Heart right ventricle (tissue), 16 donors: Measurements from ENCODE around the gene ACSL6. TPM values are rescaled to one million over a fixed set of nuclear protein-coding genes. Genes with fewer than 3 reads are reported as not detected.

Source experiments
- ATAC-seq, 8 donors: fragments of 200-7000 bp; cut with Tn5 transposase; one replicate each; pipeline ENCODE4 v1.9.1; 2020; ENCODE audit warnings: mild to moderate bottlenecking in 8 of 8, moderate library complexity in 8 of 8, moderate number of reproducible peaks in 1 of 8
- DNase-seq, 2 donors: peaks; one replicate each; pipeline ENCODE4 v3.0.0-alpha.2; 2020
- H3K27ac ChIP-seq, 10 donors: fragments of 200-600 bp; sonication (generic) in 2 of 10; one replicate each; pipeline versions ENCODE4 v1.5.0 to v1.8.0; 2020 to 2022; ENCODE audit warnings: mild to moderate bottlenecking in 3 of 10
- H3K27me3 ChIP-seq, 7 donors: fragments of 200-600 bp; one replicate each; pipeline ENCODE4 v1.8.0; 2021 to 2022; ENCODE audit warnings: mild to moderate bottlenecking in 2 of 7
- H3K36me3 ChIP-seq, 9 donors: fragments of 200-600 bp; sonication (generic) in 1 of 9; one replicate each; pipeline versions ENCODE4 v1.5.0 to v1.8.0; 2020 to 2022; ENCODE audit warnings: mild to moderate bottlenecking in 2 of 9
- H3K4me1 ChIP-seq, 9 donors: fragments of 200-600 bp; sonication (generic) in 1 of 9; one replicate each; pipeline versions ENCODE4 v1.5.0 to v1.8.0; 2020 to 2022; ENCODE audit warnings: mild to moderate bottlenecking in 4 of 9
- H3K4me3 ChIP-seq, 10 donors: fragments of 200-600 bp; sonication (generic) in 2 of 10; one replicate each; pipeline versions ENCODE4 v1.5.0 to v1.8.0; 2020 to 2022; ENCODE audit warnings: mild to moderate bottlenecking in 7 of 10, moderate library complexity in 2 of 10
- H3K9me3 ChIP-seq, 11 donors: fragments of 200-600 bp in 10 of 11; sonication (generic) in 2 of 11; one replicate each; pipeline versions ENCODE4 v1.5.0 to v1.8.0; 2013 to 2022; ENCODE audit warnings: mild to moderate bottlenecking in 2 of 11, control low read depth in 1 of 11, moderate library complexity in 1 of 11
- whole genome bisulfite sequencing, 2 donors: extraction: QIAGEN DNeasy Blood & Tissue Kit; methylation state at CpG; one replicate each; pipeline ENCODE4 v1.1.7; 2013; ENCODE audit warnings: inconsistent platforms in 1 of 2; 5-methylcytosine and 5-hydroxymethylcytosine counted together
- intact Hi-C, 10 donors: fragments of 100-400 bp; cut with DNase I; formaldehyde crosslinking; loops; one replicate each; pipeline versions ENCODE4 v1.11.1 to v1.14.2; 2022
- polyA plus RNA-seq, 2 donors: library from polyadenylated mRNA; stranded (reverse); fragments of 200-250 nt; gene quantifications; one replicate each; pipeline ENCODE4 v1.2.3, GENCODE V29; 2013
- total RNA-seq, 10 donors: library from RNA; stranded (reverse); fragmentation: NEBNext Ultra II Directional in 3 of 10; extraction: Animal tissue kit (Norgen Biotek cat#: 25700) in 3 of 10; gene quantifications; one replicate each; pipeline versions ENCODE4 v1.2.1 to v1.2.4, GENCODE V29; 2021 to 2023
- TF ChIP-seq, protein P1 (sequence below), 9 donors: fragments of 200-600 bp; sonication (generic) in 2 of 9; IDR thresholded peaks; one replicate each; pipeline versions ENCODE4 v1.5.0 to v1.8.0; 2021 to 2022; ENCODE audit warnings: antibody characterized with exemption in 9 of 9, mild to moderate bottlenecking in 5 of 9, moderate library complexity in 1 of 9
- donor health status: Arrhythmogenic right ventricular cardiomyopathy.
- donor health status: ischemic (EF 13 %, LVEDD 7.1; RV severe dilation, severe dysfunction).
- donor health status: healthy with polysubstance abuse.
- donor health status: DM: no; HTN: yes; CAD: no.
- donor health status: DM: no; HTN: no; CAD: no.
- donor health status: ischemic (EF 25% LVEDD 6.9; RV normal size, moderate dysfunction).
- donor health status: ischemic (EF 25% LVEDD 5.7; RV mildly dilated, moderate dysfunction).
- donor health status: healthy.
- donor health status: DM: yes; HTN: yes; CAD: no.
- donor health status: Ischemic cardiomyopathy.
- donor health status: ischemic (EF 35%, LVEDD 5.7; RV mildly dilated, moderate dysfunction).
- donor health status: nonischemic (EF 11% LVEDD 7.7; RV severe dilation, severe dysfunction).
- donor health status: DM: yes; HTN: yes; CAD: no.
- donor health status: PGD.
- donor health status: ischemic (EF 29% LVEDD 5.4; RV normal size, mild dysfunction).
- donor health status: nonischemic (EF 23%, LVEDD 6.1; RV moderate dilation, normal function).

Gene ACSL6
- total and polyA plus RNA-seq, 12 donors = 0.26 to 7.0 (median 3.0) TPM

DNA sequence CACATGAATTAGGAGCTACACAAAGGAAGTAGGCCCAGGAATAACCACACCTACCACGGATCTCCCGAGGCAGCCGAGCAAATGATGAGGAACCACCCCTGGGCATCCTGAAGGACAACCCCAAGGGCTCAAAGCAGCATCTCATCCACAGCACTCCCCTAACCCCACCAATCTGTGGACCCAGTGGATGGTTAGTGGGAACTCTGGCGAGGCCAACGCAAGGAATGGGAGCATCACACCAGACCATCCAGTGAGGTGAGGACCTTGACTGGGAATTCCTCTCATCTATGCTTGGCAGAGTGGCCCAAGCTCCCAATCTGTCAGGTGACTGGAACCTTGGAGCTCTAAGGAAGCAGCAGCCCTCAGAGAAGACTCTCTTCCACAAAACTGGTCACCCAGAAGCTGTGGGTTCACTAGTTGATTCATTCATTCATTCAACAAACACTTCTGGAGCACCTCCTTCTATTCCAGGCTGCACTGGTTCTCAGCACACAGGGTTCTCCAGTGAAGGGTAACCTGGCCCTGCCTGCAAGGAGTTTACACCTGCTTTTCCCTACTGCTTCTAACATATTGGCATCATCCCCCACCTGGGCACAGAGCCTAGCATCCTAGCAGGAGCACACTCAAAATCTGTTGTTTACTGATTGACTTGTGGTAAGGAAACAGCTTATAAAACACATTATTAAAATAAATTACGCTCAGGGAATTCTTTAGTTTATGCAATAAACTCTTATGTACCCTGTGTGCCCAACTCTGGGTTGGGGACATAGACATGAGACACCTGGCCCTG lies 4.9 kb downstream of the ACSL6 start:
- ATAC-seq = no peak
- Histone ChIP-seq H3K4me3 (no peak overlapping the region), H3K36me3 (no peaks in the 10 kb centered on the region), H3K4me1 (peaks cover 3 to 42% (median 12%) of the 10 kb centered on the region in 9 donors), H3K27me3 (peaks cover 0 to 31% (median 11%) of the 10 kb centered on the region in 7 donors), H3K9me3 (no peaks in the 10 kb centered on the region), H3K27ac (no peak overlapping the region)
- no peak for DNase-seq
- 87 to 89% methylated on average over 6 of the region's 6 CpGs for WGBS, 2 donors
- intact Hi-C loops = loop anchor here in 7 of 10 donors (2.0 to 10.0 kb wide), 6 partner anchors 194 to 582 kb away; no protein-coding TSS in a partner anchor
- TF ChIP-seq, protein P1, sequence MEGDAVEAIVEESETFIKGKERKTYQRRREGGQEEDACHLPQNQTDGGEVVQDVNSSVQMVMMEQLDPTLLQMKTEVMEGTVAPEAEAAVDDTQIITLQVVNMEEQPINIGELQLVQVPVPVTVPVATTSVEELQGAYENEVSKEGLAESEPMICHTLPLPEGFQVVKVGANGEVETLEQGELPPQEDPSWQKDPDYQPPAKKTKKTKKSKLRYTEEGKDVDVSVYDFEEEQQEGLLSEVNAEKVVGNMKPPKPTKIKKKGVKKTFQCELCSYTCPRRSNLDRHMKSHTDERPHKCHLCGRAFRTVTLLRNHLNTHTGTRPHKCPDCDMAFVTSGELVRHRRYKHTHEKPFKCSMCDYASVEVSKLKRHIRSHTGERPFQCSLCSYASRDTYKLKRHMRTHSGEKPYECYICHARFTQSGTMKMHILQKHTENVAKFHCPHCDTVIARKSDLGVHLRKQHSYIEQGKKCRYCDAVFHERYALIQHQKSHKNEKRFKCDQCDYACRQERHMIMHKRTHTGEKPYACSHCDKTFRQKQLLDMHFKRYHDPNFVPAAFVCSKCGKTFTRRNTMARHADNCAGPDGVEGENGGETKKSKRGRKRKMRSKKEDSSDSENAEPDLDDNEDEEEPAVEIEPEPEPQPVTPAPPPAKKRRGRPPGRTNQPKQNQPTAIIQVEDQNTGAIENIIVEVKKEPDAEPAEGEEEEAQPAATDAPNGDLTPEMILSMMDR (IDR thresholded peaks at IDR 0.05) = no peak

DNA sequence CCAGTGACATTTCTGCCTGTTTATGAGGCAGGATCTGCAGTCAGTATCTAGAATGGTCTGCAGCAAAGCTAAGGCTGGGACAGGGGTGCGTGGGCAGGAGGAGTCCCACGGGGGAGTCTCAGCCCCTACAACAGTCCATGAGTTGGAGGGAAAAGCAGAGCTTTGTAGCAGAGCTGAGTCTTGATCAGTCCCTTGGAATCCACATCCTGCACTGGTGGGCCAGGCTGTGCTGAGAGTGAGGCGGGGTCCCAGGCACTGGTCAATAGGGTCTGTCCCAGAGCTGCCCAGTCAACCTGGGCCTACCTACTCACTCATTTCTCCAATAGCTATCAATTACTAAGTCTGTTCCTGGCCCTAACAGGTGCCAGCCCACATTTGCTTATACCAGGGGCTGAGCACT lies 5.9 kb downstream of the ACSL6 start:
- Histone ChIP-seq H3K4me1 (peaks cover 0 to 34% (median 12%) of the 10 kb centered on the region in 9 donors), H3K4me3 (no peak overlapping the region), H3K9me3 (no peaks in the 10 kb centered on the region), H3K27ac (no peak overlapping the region), H3K36me3 (no peaks in the 10 kb centered on the region), H3K27me3 (peaks cover 0 to 21% (median 5%) of the 10 kb centered on the region in 7 donors)
- intact Hi-C loops = loop anchor here in 7 of 10 donors (5.0 to 10.0 kb wide), 4 partner anchors 193 to 581 kb away; no protein-coding TSS in a partner anchor
- TF ChIP-seq, protein P1 (IDR thresholded peaks at IDR 0.05) = no peak
- DNase-seq (no peak), ATAC-seq (no peak)
- WGBS, 2 donors = 88 to 92% methylated on average over 3 of the region's 3 CpGs

DNA sequence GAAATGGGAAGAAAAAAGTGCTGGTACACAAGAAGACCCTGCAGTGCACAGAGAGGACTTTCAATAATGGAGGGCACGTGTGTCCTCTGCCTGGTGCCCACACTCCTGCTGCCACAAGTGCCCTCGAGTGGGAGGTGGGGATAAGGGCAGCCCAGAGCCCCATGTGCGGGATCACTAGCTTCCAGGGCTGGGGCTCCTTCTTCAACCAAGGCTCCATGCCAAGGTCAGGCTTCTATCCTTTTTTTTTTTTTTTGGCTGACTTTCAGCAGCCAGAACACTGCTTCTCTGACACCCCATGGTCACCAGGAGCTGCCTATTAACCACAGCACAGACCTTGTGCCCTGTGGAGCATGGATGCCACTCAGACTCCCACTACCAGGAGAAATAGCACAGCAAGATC lies 7.5 kb downstream of the ACSL6 start:
- WGBS, 2 donors = 52 to 62% methylated on average over 3 of the region's 3 CpGs
- TF ChIP-seq, protein P1 (IDR thresholded peaks at IDR 0.05) = no peak
- H3K4me1 ChIP-seq = peaks cover 0 to 34% (median 12%) of the 10 kb centered on the region in 9 donors
- no peak overlapping the region for H3K4me3 ChIP-seq
- no peak for DNase-seq
- H3K9me3 ChIP-seq = no peaks in the 10 kb centered on the region
- H3K27me3 ChIP-seq = peaks cover 0 to 5% (median 4%) of the 10 kb centered on the region in 7 donors
- intact Hi-C loops = loop anchor here in 7 of 10 donors (5.0 to 10.0 kb wide), 3 partner anchors 192 to 579 kb away; no protein-coding TSS in a partner anchor
- H3K36me3 ChIP-seq = no peaks in the 10 kb centered on the region
- no peak for ATAC-seq
- peak overlapping the region in 2 of 10 donors; percentile 19 to 39 for H3K27ac ChIP-seq

DNA sequence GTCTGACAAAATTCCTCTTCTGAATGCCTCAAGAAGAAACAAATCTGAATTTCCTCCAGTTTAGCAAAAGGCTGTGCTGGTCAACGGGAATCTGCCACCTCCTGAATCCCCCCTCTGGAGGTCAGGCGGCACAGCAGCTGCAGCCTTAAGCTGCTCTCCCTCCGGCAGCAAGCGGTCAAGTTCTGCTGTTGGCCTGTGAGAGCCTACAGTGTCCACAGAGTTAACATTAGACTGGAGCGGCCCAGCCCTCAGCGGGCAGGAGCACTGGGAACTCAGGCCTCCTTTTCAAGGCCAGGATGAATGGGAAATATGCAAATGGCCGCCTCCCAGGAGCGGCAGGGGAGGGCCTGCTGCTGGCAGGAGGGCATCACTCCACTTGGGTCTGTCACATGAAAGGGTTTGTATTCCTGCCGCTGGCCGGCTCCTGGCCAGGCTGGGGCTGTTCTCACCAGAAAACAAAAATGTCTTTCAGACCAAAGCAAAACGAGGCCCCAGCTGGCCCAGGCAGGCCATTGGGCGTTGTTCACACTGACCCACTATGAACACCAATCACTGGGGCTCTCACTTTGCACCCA lies 8.2 kb downstream of the ACSL6 start:
- TF ChIP-seq, protein P1 (IDR thresholded peaks at IDR 0.05) = peak in 1 of 9 donors; percentile 18

More for the DNA sequence above, 8.2 kb downstream of the ACSL6 start:
- no peak overlapping the region for H3K4me3 ChIP-seq
- no peaks in the 10 kb centered on the region for H3K9me3 ChIP-seq
- ATAC-seq (peak; percentile 34 to 78 (median 58)), DNase-seq (peak; percentile 20 to 42)
- peak overlapping the region in 5 of 10 donors; percentile 3 to 39 (median 25) for H3K27ac ChIP-seq
- peaks cover 0 to 3% (median 0%) of the 10 kb centered on the region in 7 donors for H3K27me3 ChIP-seq
- no peaks in the 10 kb centered on the region for H3K36me3 ChIP-seq
- peaks cover 0 to 31% (median 12%) of the 10 kb centered on the region in 9 donors for H3K4me1 ChIP-seq
- 29 to 37% methylated on average over 12 of the region's 12 CpGs for WGBS, 2 donors
- intact Hi-C loops = loop anchor here in 7 of 10 donors (5.0 to 10.0 kb wide), 3 partner anchors 191 to 578 kb away; no protein-coding TSS in a partner anchor
